GM18517 (cell line): ENCODE data around the gene HTRA1.

Source experiments
- ATAC-seq: cut with Tn5 transposase; IDR thresholded peaks from one replicate; pipeline ENCODE4 v1.9.1; 2021; ENCODE audit warnings: mild to moderate bottlenecking, moderate library complexity; ENCODE audit not compliant: unreplicated experiment

HTRA1 gene

GRCh38 chr10:122471531-122472177 is 10.3 kb downstream of the HTRA1 start:
- ATAC-seq: no peak

- ATAC-seq: no peak
These were observed 11.8 kb downstream of the HTRA1 start for GRCh38 chr10:122473116-122473515.

GRCh38 chr10:122474131-122474818 is 12.9 kb downstream of the HTRA1 start:
- no peak for ATAC-seq

- ATAC-seq: no peak
These were observed 13.7 kb downstream of the HTRA1 start for GRCh38 chr10:122475100-122475499.

- no peak for ATAC-seq
These were observed 14.4 kb downstream of the HTRA1 start for GRCh38 chr10:122475591-122476332.

DNA sequence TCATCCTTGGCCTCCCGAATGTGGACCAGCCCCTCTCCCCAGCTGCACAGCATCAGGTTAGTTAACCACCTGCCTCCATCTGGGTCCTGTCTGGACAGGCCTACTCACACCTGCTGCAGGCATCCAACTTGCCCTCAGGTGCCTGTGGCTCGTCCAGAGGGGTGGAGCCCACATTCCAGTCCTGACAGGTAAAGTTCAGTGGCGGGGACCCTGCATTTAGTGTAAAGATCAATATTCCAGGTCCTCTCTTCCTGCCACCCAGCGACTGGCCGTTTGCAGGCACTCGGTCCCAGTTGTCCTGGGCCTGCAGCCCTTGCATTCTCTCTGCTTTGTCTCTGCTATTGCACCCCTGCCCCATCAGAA is 15.0 kb downstream of the HTRA1 start:
- no peak for ATAC-seq

GRCh38 chr10:122477436-122477835 is 16.1 kb downstream of the HTRA1 start:
- ATAC-seq: no peak

- ATAC-seq: no peak
These were observed 17.6 kb downstream of the HTRA1 start for GRCh38 chr10:122478971-122479370.

DNA sequence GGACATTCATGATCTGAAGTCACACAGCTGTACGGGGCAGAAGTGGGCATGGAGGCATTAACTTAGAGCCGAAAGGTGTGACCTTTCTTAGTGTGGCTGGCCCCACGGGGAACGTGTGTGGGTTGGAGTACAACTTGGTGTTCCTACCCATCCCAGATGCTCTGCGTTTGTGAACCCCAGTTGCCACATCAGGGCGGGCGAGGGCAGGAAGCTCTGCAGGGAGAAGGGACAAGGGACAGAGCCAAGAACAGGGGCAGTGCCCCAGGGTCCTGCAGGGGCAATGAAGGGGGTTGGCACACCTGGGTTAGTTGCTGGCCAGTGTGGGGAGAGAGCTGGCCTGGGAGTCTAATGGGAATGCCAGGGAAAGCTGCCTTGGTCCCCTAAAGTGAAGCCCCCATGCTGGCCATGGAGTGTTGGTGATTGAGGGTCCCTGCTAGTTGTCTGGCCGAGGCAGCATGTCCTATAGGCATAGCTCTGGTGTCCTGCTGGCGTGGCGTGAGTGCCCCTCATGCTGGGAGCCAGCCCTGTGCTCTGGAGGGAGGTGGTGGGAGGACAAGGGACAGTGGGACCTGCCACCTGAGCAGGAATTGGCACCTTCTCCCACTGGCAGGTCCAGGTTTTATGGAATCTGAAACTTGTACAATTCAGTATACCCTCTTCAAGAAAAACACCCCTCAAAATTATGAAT is 18.9 kb downstream of the HTRA1 start:
- ATAC-seq: no peak

GRCh38 chr10:122481296-122482056 is 20.1 kb downstream of the HTRA1 start:
- ATAC-seq: no peak

GRCh38 chr10:122484276-122485060 is 23.1 kb downstream of the HTRA1 start:
- ATAC-seq: no peak

- ATAC-seq: no peak
These were observed 24.3 kb downstream of the HTRA1 start for GRCh38 chr10:122485670-122486069.

DNA sequence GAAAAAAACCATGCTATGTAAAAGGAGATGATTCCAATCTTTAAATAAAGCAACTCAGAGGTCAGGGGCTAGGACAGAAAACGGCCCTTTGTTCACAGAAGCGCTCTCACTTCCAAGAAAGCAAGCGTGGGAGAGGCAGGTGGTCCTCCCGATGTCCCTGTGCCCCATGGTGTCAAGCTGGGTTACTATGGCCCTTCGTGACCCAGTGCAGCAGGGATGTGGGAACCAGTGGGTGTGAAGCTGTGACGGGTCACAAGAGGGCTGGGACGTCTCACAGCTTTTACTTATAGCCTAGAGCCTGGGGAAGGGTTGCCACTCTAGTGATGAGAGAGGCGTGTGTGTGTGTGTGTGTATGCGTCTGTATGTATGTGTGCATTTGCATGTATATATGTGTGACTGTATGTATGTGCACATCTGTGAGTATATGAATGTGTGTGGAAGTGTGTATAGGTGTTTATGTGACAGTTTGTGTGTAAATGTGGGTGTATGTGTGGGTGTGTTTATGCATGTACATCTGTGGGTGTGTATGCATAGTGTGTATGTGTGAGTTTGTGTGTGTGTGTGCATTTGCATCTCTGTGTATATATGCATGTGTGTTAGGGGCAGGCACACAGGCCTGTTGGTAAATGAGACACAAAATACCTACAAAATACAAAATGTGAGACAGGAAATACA is 25.2 kb downstream of the HTRA1 start:
- no peak for ATAC-seq

- no peak for ATAC-seq
These were observed 25.9 kb downstream of the HTRA1 start for GRCh38 chr10:122487174-122487765.

- no peak for ATAC-seq
These were observed 28.9 kb downstream of the HTRA1 start for GRCh38 chr10:122490268-122490667.

DNA sequence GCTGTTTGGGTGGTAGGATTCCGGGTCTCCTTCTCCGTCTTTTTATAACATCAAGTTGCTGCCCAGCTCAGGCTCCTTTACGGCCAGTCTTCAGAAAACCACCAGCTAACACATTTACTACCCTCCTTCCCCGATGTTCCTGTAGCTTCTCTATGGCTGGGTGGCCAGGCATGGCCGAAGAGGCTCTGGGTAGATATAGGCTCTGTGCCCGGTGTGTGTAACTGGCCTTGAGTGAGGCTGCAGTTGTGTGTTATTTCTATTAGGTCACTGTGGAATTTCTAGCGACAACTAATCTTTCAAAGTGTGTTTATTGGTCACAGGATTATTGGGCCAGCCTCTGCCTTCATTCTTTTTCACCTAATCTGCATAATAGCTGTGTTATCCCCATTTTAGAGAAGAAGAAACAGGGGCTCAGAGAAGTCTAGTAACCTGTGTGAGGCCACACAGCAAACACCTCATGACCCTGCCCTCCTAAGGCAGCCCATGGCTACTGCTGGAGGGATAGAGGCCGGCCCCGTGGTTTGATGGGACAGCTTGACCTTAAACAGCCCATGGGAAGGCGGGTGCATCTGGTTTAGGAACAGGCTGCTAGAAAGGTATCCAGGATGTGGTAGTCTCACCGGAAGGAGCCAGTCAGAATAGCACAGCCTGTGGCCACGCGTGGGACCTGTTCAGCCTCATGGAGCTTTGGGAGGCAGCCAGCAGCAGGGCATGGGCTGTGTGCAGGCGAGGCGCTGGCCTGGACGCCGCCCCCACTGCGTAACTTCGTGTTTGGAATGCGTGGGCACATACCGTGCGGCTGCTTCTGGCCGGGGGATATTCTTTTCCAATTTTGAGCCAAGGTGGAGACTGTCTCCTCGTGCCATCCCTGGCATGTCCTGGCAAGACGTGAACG is 29.7 kb downstream of the HTRA1 start:
- no peak for ATAC-seq

- ATAC-seq: no peak
These were observed 30.7 kb downstream of the HTRA1 start for GRCh38 chr10:122492006-122492405.

- ATAC-seq: no peak
These were observed 31.7 kb downstream of the HTRA1 start for GRCh38 chr10:122492999-122493481.
